K562 (cell line): ENCODE data around the gene UBFD1. TPM values are rescaled to one million over a fixed set of nuclear protein-coding genes. Genes with fewer than 3 reads are reported as not detected.

Experiments
- CCNT2 ChIP-seq: IDR thresholded peaks from 2 replicates; pipeline ENCODE4 v1.6.1; 2011; ENCODE audit warnings: borderline replicate concordance, low read depth, mild to moderate bottlenecking, moderate library complexity, mixed read lengths, low read length; ENCODE audit not compliant: insufficient read length; ENCODE audit errors: extremely low read depth
- FOS ChIP-seq: IDR thresholded peaks from 3 replicates; pipeline ENCODE4 v1.6.1; 2011; ENCODE audit not compliant: insufficient read length; ENCODE audit errors: extremely low read depth
- SMC3 ChIP-seq: conservative IDR thresholded peaks from 2 replicates; pipeline ENCODE4 v1.6.1; 2011; ENCODE audit warnings: low read depth, low read length, improper control_type of control experiment; ENCODE audit not compliant: insufficient read depth
- ZBTB5 ChIP-seq: fragments of 450-650 bp; IDR thresholded peaks from 2 replicates; pipeline ENCODE4 v1.6.1; 2017; ENCODE audit warnings: antibody characterized with exemption
- ZNF24 ChIP-seq: fragments of 450-650 bp; IDR thresholded peaks from 2 replicates; pipeline ENCODE4 v1.6.1; 2016
- ZNF280B ChIP-seq: fragments of 250-450 bp; sonication (Bioruptor Pico); IDR thresholded peaks from 2 replicates; pipeline ENCODE4 v1.5.1; 2021; ENCODE audit warnings: mild to moderate bottlenecking
- polyA plus RNA-seq, 8 experiments: library from polyadenylated mRNA; depleted of rRNA in 4 of 8; stranded (reverse) in 5 of 8; unstranded in 3 of 8; fragments of >200 nt; fragmentation: Nextera tagmentation in 2 of 8; fragmentation: Illumina TruSeq in 1 of 8; extraction: Ambion mirVana in 2 of 8; extraction: Trizol in 1 of 8; gene quantifications; 2 replicates each; pipeline versions ENCODE4 v1.2.1 to v1.2.3, GENCODE V29; 2011 to 2014; ENCODE audit warnings: inconsistent platforms in 1 of 8, missing spikeins in 1 of 8
- total RNA-seq, 7 experiments: library from RNA; depleted of rRNA in 6 of 7; stranded (reverse); fragments of >200 nt in 6 of 7; fragmentation: Illumina TruSeq in 2 of 7; extraction: Trizol in 2 of 7; gene quantifications; 2 replicates each; pipeline versions ENCODE4 v1.2.1 to v1.2.3, GENCODE V29; 2011 to 2021; ENCODE audit warnings: low replicate concordance in 1 of 7
- TF ChIP-seq, protein P1 (sequence below): sonication (generic); formaldehyde crosslinking; IDR thresholded peaks from 2 replicates; pipeline ENCODE4 v1.8.0; 2022; ENCODE audit warnings: mild to moderate bottlenecking, missing genetic modification reagents
- TF ChIP-seq, protein P2 (sequence below): fragments of 200-600 bp; sonication (generic); IDR thresholded peaks from one replicate; pipeline ENCODE4 v1.6.1; 2012; ENCODE audit warnings: mild to moderate bottlenecking, low read depth, low read length, inconsistent platforms

UBFD1 gene
- total and polyA plus RNA-seq, 9 of the 15 experiments (the other 6 are each of a cell fraction or from before 2014, with no cell fraction given): 10.7 to 66.2 (median 34.0) TPM

DNA sequence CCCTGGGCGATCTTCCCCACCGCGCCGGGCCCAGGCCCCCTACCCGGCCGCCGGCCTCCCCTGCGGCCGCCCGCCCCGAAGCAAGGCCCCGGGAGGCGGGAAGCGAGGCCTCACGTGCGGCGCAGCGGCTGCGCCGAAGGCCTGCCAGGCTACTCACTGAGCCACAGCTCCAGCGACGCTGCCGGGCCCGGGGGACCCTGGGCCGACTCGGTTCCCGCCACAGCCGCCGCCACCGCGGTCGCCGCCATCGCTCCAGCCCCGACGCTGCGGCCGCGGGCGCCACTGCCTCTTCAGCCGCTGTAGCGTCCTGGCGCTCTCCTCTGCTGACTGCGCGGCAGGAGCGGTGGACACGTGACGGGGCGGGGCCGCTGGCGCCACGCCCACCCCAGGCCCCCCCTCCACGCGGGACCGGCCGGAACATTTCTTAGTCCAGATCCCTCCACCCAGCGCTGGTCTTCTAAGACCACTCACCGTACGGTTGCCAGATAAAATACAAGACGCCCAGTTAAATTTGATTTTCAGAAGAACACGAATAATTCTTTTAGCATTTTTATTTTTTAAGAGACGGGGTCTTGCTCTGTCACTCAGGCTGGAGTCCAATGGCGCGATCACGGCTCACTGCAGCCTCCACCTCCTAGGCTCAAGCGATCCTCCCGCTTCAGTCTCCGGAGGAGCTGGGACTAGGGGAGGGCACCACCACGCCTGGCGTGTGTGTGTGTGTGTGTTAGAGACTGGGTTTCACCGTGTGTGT lies 47.2 kb upstream of the UBFD1 start, which contains the start of gene GGA2 (continued):
- TF ChIP-seq ZBTB5 (no peak), ZNF280B (CRISPR knock-in tag) (no peak), CCNT2 (peak; percentile 84), FOS (no peak), SMC3 (no peak), ZNF24 (no peak; the same call in 1 of the 2 replicates)
- TF ChIP-seq, protein P1, sequence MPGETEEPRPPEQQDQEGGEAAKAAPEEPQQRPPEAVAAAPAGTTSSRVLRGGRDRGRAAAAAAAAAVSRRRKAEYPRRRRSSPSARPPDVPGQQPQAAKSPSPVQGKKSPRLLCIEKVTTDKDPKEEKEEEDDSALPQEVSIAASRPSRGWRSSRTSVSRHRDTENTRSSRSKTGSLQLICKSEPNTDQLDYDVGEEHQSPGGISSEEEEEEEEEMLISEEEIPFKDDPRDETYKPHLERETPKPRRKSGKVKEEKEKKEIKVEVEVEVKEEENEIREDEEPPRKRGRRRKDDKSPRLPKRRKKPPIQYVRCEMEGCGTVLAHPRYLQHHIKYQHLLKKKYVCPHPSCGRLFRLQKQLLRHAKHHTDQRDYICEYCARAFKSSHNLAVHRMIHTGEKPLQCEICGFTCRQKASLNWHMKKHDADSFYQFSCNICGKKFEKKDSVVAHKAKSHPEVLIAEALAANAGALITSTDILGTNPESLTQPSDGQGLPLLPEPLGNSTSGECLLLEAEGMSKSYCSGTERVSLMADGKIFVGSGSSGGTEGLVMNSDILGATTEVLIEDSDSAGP (CRISPR knock-in tag): no peak
- TF ChIP-seq, protein P2, sequence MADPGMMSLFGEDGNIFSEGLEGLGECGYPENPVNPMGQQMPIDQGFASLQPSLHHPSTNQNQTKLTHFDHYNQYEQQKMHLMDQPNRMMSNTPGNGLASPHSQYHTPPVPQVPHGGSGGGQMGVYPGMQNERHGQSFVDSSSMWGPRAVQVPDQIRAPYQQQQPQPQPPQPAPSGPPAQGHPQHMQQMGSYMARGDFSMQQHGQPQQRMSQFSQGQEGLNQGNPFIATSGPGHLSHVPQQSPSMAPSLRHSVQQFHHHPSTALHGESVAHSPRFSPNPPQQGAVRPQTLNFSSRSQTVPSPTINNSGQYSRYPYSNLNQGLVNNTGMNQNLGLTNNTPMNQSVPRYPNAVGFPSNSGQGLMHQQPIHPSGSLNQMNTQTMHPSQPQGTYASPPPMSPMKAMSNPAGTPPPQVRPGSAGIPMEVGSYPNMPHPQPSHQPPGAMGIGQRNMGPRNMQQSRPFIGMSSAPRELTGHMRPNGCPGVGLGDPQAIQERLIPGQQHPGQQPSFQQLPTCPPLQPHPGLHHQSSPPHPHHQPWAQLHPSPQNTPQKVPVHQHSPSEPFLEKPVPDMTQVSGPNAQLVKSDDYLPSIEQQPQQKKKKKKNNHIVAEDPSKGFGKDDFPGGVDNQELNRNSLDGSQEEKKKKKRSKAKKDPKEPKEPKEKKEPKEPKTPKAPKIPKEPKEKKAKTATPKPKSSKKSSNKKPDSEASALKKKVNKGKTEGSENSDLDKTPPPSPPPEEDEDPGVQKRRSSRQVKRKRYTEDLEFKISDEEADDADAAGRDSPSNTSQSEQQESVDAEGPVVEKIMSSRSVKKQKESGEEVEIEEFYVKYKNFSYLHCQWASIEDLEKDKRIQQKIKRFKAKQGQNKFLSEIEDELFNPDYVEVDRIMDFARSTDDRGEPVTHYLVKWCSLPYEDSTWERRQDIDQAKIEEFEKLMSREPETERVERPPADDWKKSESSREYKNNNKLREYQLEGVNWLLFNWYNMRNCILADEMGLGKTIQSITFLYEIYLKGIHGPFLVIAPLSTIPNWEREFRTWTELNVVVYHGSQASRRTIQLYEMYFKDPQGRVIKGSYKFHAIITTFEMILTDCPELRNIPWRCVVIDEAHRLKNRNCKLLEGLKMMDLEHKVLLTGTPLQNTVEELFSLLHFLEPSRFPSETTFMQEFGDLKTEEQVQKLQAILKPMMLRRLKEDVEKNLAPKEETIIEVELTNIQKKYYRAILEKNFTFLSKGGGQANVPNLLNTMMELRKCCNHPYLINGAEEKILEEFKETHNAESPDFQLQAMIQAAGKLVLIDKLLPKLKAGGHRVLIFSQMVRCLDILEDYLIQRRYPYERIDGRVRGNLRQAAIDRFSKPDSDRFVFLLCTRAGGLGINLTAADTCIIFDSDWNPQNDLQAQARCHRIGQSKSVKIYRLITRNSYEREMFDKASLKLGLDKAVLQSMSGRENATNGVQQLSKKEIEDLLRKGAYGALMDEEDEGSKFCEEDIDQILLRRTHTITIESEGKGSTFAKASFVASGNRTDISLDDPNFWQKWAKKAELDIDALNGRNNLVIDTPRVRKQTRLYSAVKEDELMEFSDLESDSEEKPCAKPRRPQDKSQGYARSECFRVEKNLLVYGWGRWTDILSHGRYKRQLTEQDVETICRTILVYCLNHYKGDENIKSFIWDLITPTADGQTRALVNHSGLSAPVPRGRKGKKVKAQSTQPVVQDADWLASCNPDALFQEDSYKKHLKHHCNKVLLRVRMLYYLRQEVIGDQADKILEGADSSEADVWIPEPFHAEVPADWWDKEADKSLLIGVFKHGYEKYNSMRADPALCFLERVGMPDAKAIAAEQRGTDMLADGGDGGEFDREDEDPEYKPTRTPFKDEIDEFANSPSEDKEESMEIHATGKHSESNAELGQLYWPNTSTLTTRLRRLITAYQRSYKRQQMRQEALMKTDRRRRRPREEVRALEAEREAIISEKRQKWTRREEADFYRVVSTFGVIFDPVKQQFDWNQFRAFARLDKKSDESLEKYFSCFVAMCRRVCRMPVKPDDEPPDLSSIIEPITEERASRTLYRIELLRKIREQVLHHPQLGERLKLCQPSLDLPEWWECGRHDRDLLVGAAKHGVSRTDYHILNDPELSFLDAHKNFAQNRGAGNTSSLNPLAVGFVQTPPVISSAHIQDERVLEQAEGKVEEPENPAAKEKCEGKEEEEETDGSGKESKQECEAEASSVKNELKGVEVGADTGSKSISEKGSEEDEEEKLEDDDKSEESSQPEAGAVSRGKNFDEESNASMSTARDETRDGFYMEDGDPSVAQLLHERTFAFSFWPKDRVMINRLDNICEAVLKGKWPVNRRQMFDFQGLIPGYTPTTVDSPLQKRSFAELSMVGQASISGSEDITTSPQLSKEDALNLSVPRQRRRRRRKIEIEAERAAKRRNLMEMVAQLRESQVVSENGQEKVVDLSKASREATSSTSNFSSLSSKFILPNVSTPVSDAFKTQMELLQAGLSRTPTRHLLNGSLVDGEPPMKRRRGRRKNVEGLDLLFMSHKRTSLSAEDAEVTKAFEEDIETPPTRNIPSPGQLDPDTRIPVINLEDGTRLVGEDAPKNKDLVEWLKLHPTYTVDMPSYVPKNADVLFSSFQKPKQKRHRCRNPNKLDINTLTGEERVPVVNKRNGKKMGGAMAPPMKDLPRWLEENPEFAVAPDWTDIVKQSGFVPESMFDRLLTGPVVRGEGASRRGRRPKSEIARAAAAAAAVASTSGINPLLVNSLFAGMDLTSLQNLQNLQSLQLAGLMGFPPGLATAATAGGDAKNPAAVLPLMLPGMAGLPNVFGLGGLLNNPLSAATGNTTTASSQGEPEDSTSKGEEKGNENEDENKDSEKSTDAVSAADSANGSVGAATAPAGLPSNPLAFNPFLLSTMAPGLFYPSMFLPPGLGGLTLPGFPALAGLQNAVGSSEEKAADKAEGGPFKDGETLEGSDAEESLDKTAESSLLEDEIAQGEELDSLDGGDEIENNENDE: no peak
